WI38 (cell line): ENCODE results near the gene MEX3D.

Experiments
- H3K4me3 ChIP-seq: 2 replicates; pipeline ENCODE4 v1.5.1; 2011; ENCODE audit warnings: low read depth, mild to moderate bottlenecking, control low read depth, low read length
- TF ChIP-seq, protein P1 (sequence below): IDR thresholded peaks from 2 replicates; pipeline ENCODE4 v1.5.1; 2012; ENCODE audit warnings: low read depth, mild to moderate bottlenecking, control low read depth, low read length

Gene MEX3D

GRCh38 chr19:1612114-1613086 lies 44.3 kb upstream of the MEX3D start:
- H3K4me3 ChIP-seq: no peak overlapping the region
- TF ChIP-seq, protein P1, sequence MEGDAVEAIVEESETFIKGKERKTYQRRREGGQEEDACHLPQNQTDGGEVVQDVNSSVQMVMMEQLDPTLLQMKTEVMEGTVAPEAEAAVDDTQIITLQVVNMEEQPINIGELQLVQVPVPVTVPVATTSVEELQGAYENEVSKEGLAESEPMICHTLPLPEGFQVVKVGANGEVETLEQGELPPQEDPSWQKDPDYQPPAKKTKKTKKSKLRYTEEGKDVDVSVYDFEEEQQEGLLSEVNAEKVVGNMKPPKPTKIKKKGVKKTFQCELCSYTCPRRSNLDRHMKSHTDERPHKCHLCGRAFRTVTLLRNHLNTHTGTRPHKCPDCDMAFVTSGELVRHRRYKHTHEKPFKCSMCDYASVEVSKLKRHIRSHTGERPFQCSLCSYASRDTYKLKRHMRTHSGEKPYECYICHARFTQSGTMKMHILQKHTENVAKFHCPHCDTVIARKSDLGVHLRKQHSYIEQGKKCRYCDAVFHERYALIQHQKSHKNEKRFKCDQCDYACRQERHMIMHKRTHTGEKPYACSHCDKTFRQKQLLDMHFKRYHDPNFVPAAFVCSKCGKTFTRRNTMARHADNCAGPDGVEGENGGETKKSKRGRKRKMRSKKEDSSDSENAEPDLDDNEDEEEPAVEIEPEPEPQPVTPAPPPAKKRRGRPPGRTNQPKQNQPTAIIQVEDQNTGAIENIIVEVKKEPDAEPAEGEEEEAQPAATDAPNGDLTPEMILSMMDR: no peak

DNA sequence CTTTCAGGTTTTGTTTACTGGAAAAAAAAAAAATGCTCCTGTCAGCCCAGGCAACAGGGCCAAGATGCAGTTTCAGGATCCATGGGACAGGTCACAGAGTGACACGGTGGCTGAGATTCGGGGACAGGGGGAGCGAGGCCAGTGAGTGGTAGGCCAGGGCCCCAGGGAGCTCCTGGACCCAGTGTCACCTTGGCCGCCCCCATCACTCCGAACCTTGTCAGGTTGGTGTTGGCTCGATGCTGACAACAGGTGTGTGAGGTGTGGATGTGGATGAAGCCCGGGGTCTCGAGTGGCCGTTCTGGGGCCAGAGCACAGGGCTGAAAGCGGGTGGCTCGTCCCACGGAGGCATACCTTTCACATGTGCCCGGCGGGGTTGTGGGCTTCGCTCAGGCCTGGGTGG lies 43.2 kb upstream of the MEX3D start:
- H3K4me3 ChIP-seq: no peak overlapping the region
- TF ChIP-seq, protein P1: no peak

DNA sequence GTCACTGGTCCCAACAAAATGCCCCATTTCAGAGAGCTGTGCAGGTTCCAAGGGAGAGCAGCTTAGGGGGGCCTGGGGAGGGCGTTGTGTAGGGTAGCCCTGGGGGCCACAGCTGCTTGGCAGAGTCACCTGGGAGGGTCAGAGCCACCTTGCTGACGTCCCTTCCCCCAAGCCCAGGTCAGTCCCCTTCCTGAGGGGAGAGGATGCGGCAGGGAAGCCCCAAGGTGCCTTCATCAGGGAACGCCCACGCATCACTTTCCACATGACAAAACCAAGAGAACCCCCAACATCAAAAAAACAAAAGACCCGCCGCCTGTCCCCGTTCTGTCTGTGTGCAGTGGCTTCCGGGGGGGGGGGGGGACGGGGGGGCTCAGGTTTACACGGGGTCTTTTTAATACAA lies 42.5 kb upstream of the MEX3D start:
- H3K4me3 ChIP-seq: no peak overlapping the region
- TF ChIP-seq, protein P1: no peak

DNA sequence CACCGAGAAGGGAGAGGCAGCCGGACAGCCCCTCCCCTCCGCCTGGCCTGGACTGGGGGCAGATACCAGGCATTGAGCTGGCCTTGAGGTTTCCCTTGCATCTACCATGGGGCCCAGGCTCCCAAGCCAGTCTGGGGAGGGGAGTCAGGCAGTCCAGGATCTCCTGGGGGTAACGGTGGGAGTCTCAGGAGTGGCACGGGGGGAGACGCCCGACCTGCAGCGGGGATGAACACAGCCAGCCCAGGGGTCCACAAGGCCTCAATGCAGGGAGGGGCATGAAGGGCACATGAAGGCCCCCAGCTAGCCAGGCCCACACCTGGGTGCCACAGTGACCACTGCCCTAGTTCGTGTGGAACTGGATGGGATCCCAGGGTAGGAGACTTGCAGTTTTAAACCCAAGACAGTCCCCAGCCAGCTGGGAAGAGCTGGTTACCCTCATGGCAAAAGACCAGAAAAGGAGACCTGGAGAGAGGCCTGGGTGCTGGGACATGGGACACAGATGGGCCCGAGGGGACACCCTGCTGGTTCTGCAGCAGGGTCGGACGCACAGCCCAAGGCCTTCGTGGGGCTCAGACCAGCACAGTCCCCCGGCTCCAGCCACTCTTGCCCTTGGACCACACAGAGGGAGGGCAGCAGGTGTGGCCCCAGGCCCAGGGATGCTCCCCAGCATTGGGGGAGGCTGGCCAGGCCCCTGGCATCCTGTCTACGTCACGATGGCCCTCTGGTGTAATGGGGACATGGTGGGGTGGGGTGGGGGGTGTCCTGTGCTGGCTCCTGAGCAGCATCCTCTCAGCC lies 41.8 kb upstream of the MEX3D start:
- H3K4me3 ChIP-seq: no peak overlapping the region
- TF ChIP-seq, protein P1: no peak

GRCh38 chr19:1609103-1609396 lies 40.9 kb upstream of the MEX3D start:
- no peak overlapping the region for H3K4me3 ChIP-seq
- TF ChIP-seq, protein P1: no peak

DNA sequence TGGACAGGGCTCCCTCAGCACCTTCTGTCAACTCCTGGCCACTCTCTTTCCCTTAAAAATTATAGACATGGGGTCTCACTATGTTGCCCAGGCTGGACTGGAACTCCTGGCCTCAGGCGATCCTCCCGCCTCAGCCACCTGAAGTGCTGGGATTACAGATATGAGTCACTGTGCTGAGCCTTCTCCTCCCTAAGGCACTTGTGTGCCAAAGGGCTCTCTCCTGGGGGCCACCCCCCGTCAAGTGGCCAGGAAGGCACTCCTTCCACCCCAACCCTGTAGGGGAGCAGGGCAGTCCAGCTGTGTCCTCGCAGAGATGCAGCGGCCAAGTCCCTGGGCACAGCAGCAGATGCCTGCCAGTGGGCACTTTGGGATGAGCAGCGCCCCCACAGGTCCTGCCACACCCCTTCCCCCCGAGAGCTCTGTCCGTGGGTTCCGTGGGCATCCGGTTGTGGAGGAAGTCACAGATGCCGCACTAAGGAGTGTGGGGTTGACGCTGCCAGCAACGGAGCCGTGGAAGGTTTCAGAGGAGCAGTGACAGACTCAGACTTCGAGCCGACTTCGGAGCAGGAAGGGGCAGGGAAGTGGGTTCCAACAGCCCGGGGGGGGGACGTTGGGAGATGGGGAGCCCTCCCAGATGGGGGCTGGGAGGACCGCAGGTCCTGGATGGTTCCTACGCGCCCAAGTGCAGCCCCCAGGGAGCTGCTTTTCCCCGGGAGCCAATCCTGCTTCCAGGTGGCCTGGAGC lies 40.4 kb upstream of the MEX3D start:
- no peak overlapping the region for H3K4me3 ChIP-seq
- TF ChIP-seq, protein P1: no peak
